NK-92 (cell line): ENCODE results near the gene COPZ2.
"Not testable (repeated sequence)": the region's sequence is repeated elsewhere in the genome, so short reads cannot be mapped to it uniquely, and the experiment has no call there.

Source experiments
- DNase-seq: peaks from one replicate; lab custom pipeline; 2025; ENCODE audit not compliant: unreplicated experiment; lab: John Stamatoyannopoulos, UW

The COPZ2 gene

DNA sequence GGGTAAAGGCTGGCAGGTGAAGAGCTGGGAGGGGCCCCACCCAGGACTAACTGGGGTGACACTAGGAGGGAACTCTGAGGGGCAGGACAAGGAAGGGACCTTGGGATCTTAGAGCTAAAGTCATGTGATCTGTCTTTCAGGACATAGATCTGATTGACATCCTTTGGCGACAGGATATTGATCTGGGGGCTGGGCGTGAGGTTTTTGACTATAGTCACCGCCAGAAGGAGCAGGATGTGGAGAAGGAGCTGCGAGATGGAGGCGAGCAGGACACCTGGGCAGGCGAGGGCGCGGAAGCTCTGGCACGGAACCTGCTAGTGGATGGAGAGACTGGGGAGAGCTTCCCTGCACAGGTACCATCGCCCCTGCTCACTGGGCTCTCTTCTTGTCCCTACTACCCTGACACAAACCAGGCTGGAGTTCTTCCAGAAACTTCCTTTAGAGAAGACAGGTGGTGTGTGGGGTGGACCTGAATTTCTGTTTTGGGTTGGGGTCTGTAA, 18.7 kb upstream of the COPZ2 start:
- DNase-seq = no peak

DNA sequence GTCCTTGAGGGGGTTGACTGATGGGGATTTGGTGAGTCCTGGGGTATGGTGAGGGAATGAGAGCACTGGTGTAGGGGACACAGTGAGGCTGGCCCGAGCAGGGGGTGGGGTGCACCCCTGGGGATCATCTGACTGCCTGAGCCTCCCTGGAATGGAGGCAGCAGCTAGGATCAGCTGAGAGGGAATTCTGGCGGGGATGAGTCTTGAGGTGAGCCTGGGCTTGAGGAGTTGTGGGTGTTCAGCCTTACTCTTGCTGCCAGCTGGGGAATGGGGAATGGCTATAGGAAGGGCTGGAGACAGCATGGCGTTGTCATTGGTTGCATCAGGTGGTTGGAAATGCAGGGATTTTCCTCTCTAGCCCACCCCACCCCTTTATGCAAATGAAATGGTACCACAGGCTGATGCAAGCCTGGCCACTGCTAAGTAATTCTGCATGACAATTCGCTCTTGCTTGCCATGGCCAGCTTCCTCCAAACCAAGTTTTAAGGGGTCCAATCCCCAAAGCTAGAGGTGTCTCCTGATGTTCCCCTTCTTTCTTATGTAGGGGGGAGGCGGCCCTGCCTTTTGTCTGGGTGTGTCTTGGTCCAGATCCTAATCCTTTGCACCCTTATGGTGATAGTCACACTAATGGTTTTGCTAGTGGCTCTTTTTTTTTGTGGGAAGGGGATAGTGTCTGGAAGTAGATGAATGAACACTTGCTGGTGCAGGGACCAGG, 18.1 kb upstream of the COPZ2 start:
- DNase-seq = no peak

DNA sequence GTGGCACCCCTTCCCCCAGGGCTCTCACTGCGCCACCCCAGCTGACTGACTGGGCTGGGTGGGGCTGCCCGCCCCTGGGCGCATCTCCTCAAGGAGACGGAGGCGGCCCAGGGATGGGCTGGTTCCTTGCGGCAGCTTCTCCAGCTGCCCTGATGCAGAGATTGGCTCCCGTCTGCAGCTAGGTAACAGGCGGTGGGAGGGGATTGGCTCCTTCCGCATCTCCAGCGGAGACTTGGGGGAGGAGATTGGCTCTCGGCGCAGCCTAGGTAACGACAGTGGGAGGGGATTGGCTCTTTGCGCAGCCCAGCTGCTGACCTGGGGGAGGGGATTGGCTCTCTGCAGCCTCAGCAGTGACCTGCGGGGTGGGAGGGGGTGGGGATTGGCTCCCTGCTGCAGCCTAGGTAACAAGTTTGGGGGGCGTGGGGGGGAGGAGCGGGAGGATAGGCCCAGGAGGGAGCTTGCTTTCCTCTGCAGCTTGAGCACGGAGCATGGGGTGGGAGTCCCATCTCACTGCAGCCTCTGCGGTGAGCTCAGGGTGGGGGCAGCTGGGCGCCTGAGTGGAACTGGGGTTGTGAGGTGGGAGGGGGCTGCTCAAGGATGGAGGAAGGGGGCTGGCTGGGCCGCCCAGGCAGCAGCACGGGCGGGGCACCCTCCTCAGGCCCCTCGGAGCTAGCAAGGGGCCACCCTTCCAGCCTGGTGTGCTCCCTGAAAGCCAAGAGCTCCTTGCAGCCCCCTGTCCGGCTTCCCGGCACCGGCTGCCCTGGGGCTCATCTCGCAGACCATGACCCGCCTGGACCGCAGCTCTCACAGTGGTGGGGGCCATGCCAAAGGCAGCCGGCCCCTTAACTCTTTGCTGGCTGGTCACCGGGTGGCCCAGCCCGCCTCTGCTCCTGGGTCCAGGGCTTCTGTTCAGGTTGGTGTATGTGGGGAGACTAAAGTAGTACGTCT, 16.9 kb upstream of the COPZ2 start:
- DNase-seq = no peak

DNA sequence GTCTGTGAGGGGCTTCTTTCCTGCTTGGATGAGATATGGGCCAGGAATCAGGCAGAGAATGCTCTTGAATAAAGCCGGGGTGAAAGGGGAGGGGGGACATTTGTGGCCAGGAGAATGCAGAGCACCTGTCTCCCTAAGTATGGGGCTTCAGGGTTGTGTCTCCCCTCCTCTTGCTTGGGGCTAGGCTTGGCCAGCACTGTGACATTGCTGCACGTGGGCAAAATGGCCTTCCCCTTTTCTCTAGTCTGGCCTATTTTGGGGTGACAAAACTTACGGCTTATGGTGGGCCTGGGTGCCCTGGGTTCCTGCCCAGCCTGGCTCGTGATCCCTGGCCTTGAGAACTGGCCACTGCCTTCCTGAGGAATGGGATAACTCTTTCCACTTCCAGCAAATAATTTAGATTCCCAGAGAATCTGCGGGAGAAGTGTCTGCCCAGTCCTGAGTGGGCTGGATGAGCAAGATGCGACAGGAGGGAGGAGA, 16.2 kb upstream of the COPZ2 start:
- DNase-seq = no peak

DNA sequence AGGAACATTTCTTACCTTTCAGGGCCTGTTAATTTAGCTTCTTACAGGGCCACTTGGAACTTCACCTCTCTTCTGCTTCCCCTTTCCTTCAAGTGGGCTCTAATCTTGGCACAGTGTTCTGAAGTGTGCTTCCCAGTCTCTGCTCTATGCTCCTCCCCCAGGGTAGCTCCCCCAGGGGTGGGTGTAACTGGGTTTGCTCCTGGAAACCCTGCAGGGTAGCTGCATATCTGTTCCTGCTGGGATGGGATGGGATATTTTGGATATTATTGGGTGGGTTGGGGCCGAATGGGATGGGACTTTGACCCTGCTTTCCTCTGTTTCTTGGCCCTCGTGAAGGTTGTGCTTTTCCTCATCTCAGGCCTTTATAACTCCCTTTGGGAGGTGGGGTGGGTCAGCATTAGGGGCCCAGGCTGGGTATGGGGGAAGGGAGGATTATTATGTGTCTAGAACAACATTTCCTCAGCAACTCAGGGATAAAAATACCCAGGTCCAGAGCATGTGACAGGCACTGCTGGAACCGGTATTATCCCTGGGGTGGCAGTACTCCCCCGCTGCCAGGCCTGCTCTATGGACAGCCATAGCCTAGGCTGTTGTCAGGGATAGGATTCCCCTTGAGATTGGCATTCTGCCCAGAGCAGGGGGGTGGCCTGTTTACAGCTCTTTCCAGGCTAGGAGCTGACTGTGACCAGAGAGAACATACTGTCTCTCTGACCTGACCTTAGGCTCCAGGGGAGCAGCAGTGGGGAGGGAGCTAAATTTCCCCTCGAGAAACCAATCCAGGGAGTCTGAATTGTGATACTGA, 15.6 kb upstream of the COPZ2 start:
- DNase-seq = no peak

DNA sequence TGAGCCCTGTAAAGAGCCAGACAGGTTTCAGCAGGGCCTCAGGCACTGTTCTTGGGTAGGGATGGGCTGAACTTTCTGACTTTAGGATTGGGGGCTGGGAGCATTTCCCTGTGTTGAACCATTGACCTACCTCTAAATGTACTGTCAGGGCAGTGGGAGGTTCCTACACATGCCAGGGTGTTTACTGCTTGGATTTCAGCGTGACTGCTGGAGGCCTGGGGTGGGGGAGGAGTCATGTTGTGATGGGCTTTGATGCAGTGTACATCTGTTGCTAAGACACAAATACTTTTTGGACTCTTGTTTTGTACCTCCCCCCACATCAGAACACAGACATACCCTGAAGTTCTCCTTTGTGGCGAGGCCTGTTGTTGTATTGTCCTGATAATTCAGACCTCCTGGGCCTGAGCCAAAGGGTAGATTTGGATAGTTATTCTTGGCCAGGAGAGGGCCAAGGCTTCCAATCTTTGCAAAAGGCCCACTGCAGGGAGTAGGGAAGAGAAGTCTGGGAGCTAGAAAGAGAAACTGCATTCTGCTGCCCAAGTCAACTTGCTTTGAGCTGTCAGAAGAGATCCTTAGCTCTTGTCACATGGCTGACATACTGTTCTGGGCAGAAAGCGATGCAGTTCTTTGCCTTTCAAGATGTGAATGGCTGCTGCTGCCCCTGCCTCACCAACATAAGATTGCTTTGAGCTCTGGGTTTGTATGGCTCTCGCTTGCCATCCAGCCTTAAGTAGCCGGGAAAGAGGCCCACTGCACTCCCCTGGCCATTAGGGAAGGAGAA, 14.3 kb upstream of the COPZ2 start:
- no peak for DNase-seq

DNA sequence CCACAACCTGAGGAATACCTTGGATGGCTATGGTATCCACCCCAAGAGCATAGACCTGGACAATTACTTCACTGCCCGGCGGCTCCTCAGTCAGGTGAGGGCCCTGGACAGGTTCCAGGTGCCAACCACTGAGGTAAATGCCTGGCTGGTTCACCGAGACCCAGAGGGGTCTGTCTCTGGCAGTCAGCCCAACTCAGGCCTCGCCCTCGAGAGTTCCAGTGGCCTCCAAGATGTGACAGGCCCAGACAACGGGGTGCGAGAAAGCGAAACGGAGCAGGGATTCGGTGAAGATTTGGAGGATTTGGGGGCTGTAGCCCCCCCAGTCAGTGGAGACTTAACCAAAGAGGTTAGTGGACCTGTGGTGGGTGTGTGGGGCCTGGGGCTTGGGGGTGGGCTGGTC, 13.7 kb upstream of the COPZ2 start:
- DNase-seq = no peak

DNA sequence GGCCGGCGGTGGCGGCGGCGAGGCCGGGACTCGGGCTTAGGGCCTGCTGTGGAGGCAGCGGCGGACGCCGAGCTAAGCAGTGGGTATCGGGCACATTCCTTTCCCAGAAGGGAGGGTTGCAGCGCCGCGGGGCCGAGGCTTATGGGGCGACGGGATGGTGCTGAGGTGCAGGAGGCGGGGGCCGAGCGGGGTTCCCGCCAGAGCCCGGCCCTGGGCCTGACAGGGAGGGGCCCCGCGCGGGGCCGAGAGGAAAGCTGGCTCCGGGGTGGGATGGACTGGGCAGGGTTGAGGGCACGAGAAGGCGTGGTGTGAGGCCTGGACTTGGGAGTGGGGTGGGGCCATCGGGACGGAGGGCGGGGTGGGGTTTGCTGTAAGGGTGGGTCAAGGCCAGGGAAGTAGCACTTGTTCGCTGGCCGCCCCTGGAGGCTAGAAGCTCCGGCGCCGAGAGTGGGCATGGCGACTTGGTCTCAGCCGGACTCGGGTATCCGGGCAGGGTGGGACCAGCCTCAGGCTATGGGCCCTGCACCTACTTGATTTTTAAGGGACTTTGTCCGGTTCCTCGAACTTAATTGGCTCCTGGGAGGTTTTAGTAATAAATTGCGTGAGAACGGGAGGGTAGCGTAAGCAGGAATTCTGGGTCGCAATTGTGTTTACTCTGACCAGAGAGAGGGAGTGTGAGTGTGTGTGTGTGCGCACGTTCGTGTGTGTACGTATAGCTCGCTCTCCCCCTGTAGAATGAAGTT, 11.0 kb upstream of the COPZ2 start:
- DNase-seq = no peak

DNA sequence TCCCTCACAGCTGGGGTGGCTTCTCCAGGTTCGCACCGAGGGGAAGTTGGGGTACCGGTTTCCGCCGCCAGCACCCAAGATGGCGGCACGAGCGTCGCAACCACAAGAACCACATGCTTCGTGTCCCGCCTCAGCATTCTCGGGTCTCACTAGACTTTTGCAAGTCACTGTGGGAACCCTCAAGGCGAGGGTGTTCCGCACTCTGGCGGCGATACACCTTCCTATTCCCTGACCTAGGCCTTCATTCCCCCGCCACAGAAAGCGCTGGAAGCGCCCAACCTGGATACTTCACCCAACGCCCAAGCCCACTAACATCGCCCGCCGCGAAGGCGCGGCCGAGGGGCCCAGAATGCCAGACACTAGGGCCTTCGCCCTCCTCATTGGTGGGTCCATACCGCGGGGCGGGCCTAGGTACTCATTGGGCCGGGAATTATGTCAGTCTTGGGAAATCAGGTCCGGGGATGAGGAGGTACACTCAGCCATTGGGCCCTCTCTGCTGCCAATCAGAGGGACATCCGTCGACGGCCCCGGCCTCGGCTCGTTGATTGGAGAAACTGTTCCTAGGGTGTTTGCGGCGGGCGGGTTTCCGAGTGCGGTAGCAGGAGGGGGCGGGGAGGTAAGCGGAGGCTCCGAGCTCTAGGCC, 10.3 kb upstream of the COPZ2 start, which contains the start of gene NFE2L1:
NFE2L1 (plus strand) TSS at position 619 of the 643 bp plus-strand sequence. CDS start 2,760 bp downstream, outside the sequence.
- peak; percentile 94 for DNase-seq

DNA sequence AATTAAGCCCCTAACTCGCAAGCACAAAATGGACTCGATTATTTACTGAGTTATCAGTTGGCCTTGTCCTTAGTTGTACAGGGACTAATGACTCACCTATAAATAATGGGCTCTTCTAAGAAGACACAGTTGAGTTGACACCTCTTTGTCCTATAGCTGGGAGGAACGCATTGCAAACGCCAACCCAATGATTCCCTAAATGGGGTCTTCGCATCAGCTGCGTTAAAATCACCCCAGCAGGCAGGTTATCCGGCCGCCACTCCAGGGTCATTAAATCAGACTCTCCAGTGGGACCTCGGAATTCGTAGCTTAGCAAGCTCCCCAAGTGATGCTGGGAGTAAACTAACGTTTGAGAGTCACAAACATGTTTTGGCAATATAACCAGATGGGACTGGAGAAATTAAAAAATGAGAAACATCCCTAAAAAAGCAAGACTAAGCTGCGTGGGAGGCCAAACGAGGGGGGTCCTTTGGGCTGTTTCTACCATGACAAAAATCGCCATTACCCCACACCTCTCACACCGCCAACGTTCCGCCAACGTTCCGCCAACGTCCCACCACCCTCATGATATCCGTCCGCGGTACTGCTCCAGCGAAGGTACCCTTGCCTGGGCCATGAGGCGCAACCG, 9.6 kb upstream of the COPZ2 start:
- DNase-seq = no peak

DNA sequence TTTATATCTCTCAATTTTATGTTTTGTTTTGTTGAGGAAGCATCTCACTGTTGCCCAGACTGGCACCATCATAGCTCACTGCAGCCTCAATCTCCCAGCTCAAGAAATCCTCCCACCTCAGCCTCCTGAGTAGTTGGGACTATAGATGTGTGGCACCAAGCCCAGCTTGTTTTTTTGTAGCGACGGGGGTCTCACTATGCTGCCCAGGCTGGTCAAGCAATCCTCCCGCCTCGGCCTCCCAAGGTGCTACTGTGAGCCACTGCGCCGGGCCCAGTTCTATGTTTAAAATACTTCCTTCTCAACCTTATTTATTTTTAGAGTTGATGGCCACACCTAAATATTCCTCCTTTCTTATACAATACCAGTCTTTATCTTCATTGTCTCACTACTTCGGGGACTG, 8.7 kb upstream of the COPZ2 start:
- DNase-seq = no peak

DNA sequence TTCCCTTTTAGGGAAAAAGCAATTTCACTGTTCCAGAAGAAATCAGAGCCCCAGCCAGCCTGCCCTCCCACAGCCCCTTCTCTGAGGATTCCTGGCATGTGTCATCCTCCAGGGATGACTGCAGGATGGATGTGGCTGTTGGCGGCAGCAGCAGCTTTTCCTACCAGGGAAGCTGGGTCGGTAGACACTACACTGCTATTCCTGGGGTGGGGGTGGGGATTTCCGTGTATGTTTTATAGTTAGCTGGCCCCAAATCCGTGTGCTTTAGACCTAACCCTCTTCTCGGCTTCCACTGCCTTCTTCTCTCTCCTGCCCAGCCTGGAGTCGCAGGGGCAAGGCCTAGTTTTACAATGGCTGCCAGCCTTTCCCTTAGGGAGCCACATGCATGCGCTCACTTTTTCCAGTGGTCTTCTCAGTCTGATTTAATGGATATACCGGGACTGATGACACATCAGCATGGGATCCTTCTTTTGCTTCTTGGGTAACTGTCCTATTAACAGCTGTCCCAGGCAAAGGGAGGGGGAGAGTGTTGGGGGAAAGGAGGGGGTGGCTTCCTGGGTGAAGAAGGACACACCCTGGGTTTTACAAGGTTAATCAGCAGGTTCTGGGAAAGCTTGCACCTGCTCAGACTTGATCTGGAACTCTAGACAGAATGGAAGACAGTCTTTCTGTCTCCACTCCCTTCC, 7.9 kb upstream of the COPZ2 start:
- DNase-seq = no peak

DNA sequence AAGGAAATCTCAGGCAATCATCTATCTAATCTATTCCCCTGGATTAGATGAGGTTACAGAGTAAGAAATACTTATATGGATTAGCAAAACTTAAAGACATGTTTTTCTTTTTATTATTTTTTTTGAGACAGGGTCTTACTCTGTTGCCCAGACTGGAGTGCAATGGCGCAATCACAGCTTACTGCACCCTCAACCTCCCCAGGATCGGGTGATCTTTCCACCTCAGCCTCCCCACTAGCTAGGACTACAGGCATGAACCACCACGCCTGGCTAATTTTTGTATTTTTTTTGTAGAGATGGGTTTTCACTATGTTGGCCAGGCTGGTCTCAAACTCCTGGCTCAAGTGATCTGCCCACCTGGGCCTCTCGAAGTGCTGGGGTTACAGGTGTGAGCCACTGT, 7.3 kb upstream of the COPZ2 start:
- DNase-seq = no peak

DNA sequence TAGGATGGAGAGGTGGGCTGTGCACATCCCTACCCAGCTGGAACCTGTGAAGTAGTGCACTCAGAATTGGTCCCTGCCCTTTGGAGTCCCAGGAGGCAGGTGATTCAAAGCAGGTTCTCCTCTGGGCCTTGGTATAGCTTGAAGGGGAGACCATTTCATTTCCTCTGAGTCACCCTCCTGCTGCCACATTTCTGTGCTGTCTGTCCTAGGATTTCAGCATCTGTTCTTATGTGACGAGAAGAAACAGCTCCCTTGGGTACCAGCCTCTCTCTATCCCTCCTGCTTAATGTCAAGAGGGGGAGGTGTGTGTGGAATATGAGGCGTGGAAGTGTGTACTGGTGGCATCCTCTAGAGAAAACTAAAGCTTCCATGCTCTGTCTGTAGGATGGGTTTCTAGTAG, 5.6 kb upstream of the COPZ2 start:
- no peak for DNase-seq

DNA sequence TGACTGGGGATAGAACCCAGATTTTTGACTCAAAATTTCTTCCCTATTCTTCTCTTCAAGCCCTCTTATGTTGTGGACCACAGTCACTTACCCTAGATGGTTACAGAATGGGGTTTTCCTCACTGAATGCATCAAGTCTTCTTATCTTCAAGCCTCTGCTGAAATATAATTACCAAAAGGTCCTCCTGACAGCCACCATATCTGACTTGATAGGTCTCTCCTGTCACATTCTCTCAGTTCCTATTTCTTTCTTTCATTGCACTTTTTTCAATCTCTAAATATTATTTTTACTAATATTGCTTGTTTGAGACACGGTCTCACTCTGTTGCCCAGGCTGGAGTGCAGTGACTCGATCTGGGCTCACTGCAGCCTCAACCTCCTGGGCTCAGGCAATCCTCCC, 1.1 kb upstream of the COPZ2 start:
- no peak for DNase-seq

DNA sequence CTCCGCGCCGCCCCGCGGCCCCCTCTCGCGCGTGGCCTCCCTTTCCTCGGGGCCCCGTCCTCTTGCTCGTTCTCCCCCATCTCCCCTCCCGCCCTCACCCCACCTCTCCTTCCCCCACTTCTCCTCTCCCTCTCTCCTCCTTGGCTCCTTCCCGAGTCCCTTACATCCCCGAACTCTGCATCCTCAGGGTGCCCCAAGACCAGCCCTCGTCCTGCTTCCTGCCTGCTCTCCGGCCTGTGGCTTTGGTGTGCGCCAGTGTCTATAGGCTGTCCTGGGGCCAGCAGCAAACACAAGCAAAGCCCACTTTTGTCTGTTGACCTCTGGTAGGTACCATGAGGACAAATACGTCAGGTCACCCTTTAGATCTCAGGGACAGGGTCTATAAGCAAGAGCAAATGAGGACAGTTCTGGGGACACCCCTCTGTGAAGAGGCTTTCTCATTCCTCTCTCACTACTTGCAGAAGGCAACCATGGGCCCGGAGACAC, 284 bp upstream of the COPZ2 start:
- no peak for DNase-seq

DNA sequence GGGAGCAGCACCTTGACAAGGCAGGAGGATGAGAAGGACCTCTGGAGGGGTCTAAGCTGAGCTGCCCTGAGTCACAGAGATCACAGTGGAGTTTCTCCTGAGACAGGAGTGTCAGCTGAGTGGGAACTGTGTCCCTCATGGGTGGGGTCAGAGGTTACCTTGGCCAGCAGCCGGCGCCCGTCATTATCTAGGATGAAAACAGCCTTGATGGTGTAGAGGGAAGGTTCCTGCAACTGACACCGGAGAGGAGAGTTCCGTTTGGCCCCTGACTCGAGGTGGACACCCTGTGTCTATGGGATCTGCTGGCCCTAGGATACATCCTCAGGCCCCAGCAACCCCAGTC, 933 bp downstream of the COPZ2 start:
- DNase-seq = no peak

DNA sequence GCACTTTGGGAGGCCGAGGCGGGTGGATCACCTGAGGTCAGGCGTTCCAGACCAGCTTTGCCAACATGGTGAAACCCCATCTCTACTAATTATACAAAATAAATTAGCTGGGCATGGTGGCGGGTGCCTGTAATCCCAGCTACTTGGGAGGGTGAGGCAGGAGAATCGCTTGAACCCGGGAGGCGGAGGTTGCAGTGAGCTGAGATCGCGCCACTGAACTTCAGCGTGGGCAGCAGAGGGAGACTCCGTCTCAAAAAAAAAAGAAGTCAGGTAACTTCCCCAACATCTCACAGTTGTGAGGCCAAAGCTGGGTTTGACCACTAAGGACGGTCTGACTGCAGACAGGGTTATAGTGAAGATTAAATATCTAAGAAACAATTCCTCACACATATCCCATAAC, 2.9 kb downstream of the COPZ2 start:
- DNase-seq = not testable (repeated sequence)
